ENCODE measurements around the gene ATG16L1. TPM values are rescaled to one million over a fixed set of nuclear protein-coding genes. Genes with fewer than 3 reads are reported as not detected.

ATG16L1 gene
- polyA plus RNA-seq, 3 donors, result 3.3 to 22.9 (median 4.3) TPM

- Histone ChIP-seq H3K27ac (ENCODE audit: low read depth in 1 of 2, low read length in 2 of 2) (no peak overlapping the region), H3K36me3 (replicated peaks in 1 of 2; ENCODE audit: control insufficient read depth in 1 of 2, insufficient read depth in 2 of 2, low read length in 2 of 2) (peaks cover 88 to 100% of the 10 kb centered on the region in 2 donors), H3K4me1 (ENCODE audit: control insufficient read depth in 1 of 2, insufficient read depth in 2 of 2, low read length in 2 of 2) (no peaks in the 10 kb centered on the region)
Observed at GRCh38 chr2:233266481-233266880, 15.0 kb downstream of the ATG16L1 start.

GRCh38 chr2:233267516-233268245 is 16.2 kb downstream of the ATG16L1 start:
- intact Hi-C loops (cut with micrococcal nuclease), result no loop called here
- Histone ChIP-seq H3K4me2 (replicated peaks; ENCODE audit: extremely low read depth, low read length, poor library complexity, severe bottlenecking) (no peak overlapping the region), H3K27me3 (ENCODE audit: control insufficient read depth in 2 of 2, insufficient read depth in 2 of 2, low read length in 2 of 2) (no peaks in the 10 kb centered on the region), H3K9me3 (replicated peaks in 1 of 2; ENCODE audit: control insufficient read depth in 1 of 2, insufficient read depth in 1 of 2, low read length in 2 of 2) (no peaks in the 10 kb centered on the region), H3K4me3 (replicated peaks in 1 of 3; ENCODE audit: low read depth in 2 of 3, low read length in 3 of 3) (no peak overlapping the region), H3K36me3 (replicated peaks in 1 of 2; ENCODE audit: control insufficient read depth in 1 of 2, insufficient read depth in 2 of 2, low read length in 2 of 2) (peaks cover 88 to 100% of the 10 kb centered on the region in 2 donors), H3K27ac (ENCODE audit: low read depth in 1 of 2, low read length in 2 of 2) (no peak overlapping the region), H3K79me2 (ENCODE audit: insufficient read depth, low read length) (no peaks in the 10 kb centered on the region), H3K4me1 (ENCODE audit: control insufficient read depth in 1 of 2, insufficient read depth in 2 of 2, low read length in 2 of 2) (no peaks in the 10 kb centered on the region), H4K20me1 (ENCODE audit: insufficient read depth, low read length) (peaks cover 2% of the 10 kb centered on the region), H3K9ac (ENCODE audit: insufficient read depth, low read length, poor library complexity, severe bottlenecking) (no peak overlapping the region), H2AFZ (ENCODE audit: insufficient read depth, low read depth, low read length, poor library complexity, severe bottlenecking) (no peak overlapping the region)
- Mint-ChIP-seq H3K27ac (peak overlapping the region in 4 of 7 donors; percentile 20 to 67 (median 34)), H3K27me3 (ENCODE audit: low read depth in 3 of 3) (peaks cover 0 to 2% (median 0%) of the 10 kb centered on the region in 3 donors), H3K4me3 (no peak overlapping the region), H3K4me1 (peaks cover 2% of the 10 kb centered on the region), H3K9me3 (no peaks in the 10 kb centered on the region), H3K36me3 (peaks cover 87 to 97% of the 10 kb centered on the region in 2 donors)
- no peak for TF ChIP-seq CTCF (IDR thresholded peaks at IDR 0.05)
- WGBS (ENCODE audit: insufficient coverage), result 47% methylated on average over 3 of the region's 6 CpGs
- DNase-seq, result peak in 1 of 3 donors; percentile 6

More at GRCh38 chr2:233266481-233266880, 15.0 kb downstream of the ATG16L1 start:
- H3K4me1 Mint-ChIP-seq, result peaks cover 2% of the 10 kb centered on the region
- WGBS (ENCODE audit: insufficient coverage), result no CpG with 5 or more reads among the region's 4 CpGs
- Histone ChIP-seq H3K27me3 (ENCODE audit: control insufficient read depth in 2 of 2, insufficient read depth in 2 of 2, low read length in 2 of 2) (no peaks in the 10 kb centered on the region), H3K4me3 (replicated peaks in 1 of 3; ENCODE audit: low read depth in 2 of 3, low read length in 3 of 3) (no peak overlapping the region), H2AFZ (ENCODE audit: insufficient read depth, low read depth, low read length, poor library complexity, severe bottlenecking) (no peak overlapping the region), H3K79me2 (ENCODE audit: insufficient read depth, low read length) (peaks cover 1% of the 10 kb centered on the region), H4K20me1 (ENCODE audit: insufficient read depth, low read length) (peaks cover 14% of the 10 kb centered on the region), H3K4me2 (replicated peaks; ENCODE audit: extremely low read depth, low read length, poor library complexity, severe bottlenecking) (no peak overlapping the region), H3K9me3 (replicated peaks in 1 of 2; ENCODE audit: control insufficient read depth in 1 of 2, insufficient read depth in 1 of 2, low read length in 2 of 2) (no peaks in the 10 kb centered on the region), H3K9ac (ENCODE audit: insufficient read depth, low read length, poor library complexity, severe bottlenecking) (no peak overlapping the region)
- no peak for DNase-seq
- no peak overlapping the region for H3K4me3 Mint-ChIP-seq
- intact Hi-C loops (cut with micrococcal nuclease), result no loop called here
- H3K36me3 Mint-ChIP-seq, result peaks cover 88 to 97% of the 10 kb centered on the region in 2 donors
- H3K27ac Mint-ChIP-seq, result no peak overlapping the region
- no peak for TF ChIP-seq CTCF (IDR thresholded peaks at IDR 0.05)
- H3K27me3 Mint-ChIP-seq (ENCODE audit: low read depth in 3 of 3), result peaks cover 0 to 2% (median 0%) of the 10 kb centered on the region in 3 donors
- H3K9me3 Mint-ChIP-seq, result no peaks in the 10 kb centered on the region

Measured in CD14-positive monocyte (primary cell).